Ovary (tissue), 9 donors: ENCODE measurements around the gene LNPEP. TPM values are rescaled to one million over a fixed set of nuclear protein-coding genes. Genes with fewer than 3 reads are reported as not detected.
"Not testable (repeated sequence)": the region's sequence is repeated elsewhere in the genome, so short reads cannot be mapped to it uniquely, and the experiment has no call there.

ENCODE experiments used
- DNase-seq, 5 donors: peaks; one replicate each; pipeline ENCODE4 v3.0.0-alpha.2; 2019 to 2020
- H3K27ac ChIP-seq, 2 donors: fragments of 200-600 bp; one replicate each; pipeline versions ENCODE4 v1.5.1 to v1.8.0; 2019 to 2022
- H3K27me3 ChIP-seq: fragments of 200-600 bp; one replicate; pipeline ENCODE4 v1.8.0; 2022
- H3K36me3 ChIP-seq: fragments of 200-600 bp; sonication (generic); one replicate; pipeline ENCODE4 v1.5.1; 2019
- H3K4me1 ChIP-seq: one replicate; pipeline ENCODE4 v1.8.1; 2013; ENCODE audit warnings: mild to moderate bottlenecking, moderate library complexity; ENCODE audit not compliant: insufficient read depth
- H3K4me3 ChIP-seq: fragments of 200-600 bp; sonication (generic); one replicate; pipeline ENCODE4 v1.5.1; 2017
- H3K9me3 ChIP-seq, 2 donors: fragments of 200-600 bp in 1 of 2; sonication (generic) in 1 of 2; one replicate each; pipeline versions ENCODE4 v1.5.1 to v1.8.1; 2013 to 2019; ENCODE audit warnings: mild to moderate bottlenecking in 1 of 2, moderate library complexity in 1 of 2
- EP300 ChIP-seq: sonication (generic); formaldehyde crosslinking; IDR thresholded peaks from one replicate; pipeline ENCODE4 v1.6.1; 2017; ENCODE audit warnings: antibody characterized with exemption
- POLR2A ChIP-seq: fragments of 450-650 bp; IDR thresholded peaks from one replicate; pipeline ENCODE4 v1.6.1; 2017; ENCODE audit warnings: antibody characterized with exemption, mild to moderate bottlenecking, moderate library complexity
- WGBS, 3 donors: extraction: QIAGEN DNeasy Blood & Tissue Kit in 1 of 3; methylation state at CpG; one replicate each; pipeline versions ENCODE4 v1.1.5 to v1.1.7; 2013 to 2017; 5-methylcytosine and 5-hydroxymethylcytosine counted together
- intact Hi-C, 4 donors: fragments of 100-400 bp; cut with DNase I; formaldehyde crosslinking; loops; one replicate each; pipeline versions ENCODE4 v1.11.0 to v1.15.1; 2022 to 2023
- polyA plus RNA-seq, 2 donors: library from polyadenylated mRNA; stranded (reverse); fragments of 200-250 nt in 1 of 2; fragments of 350-450 nt in 1 of 2; fragmentation: Illumina TruSeq in 1 of 2; extraction: RNeasy Lipid Tissue Mini Kit (QIAGEN cat#74804) in 1 of 2; gene quantifications; one replicate each; pipeline ENCODE4 v1.2.3, GENCODE V29; 2013 to 2014
- total RNA-seq, 7 donors: library from RNA; depleted of rRNA in 2 of 7; stranded (reverse); fragments of >200 nt in 2 of 7; fragmentation: NEBNext Ultra II Directional in 3 of 7; extraction: Animal tissue kit (Norgen Biotek cat#: 25700) in 3 of 7; gene quantifications; one replicate each; pipeline versions ENCODE4 v1.1.0 to v1.2.4, GENCODE V29; 2016 to 2023
- TF ChIP-seq, protein P1 (sequence below), 3 donors: fragments of 450-650 bp in 2 of 3; fragments of 200-600 bp in 1 of 3; IDR thresholded peaks; one replicate each; pipeline versions ENCODE4 v1.5.1 to v1.8.0; 2016 to 2022; ENCODE audit warnings: antibody characterized with exemption in 3 of 3, mild to moderate bottlenecking in 1 of 3
- donor health status: DM: no; HTN: no; CAD: no; lungs with moderate emphysema.
- donor health status: DM: no; HTN: no; CAD: no.
- donor health status: Bipolar disorder and iron deficiency.
- donor health status: DM: yes; HTN: yes; CAD: no.
- donor health status: DM: no; HTN: no; CAD: no.
- donor health status: DM: yes; HTN: yes; CAD: no.

The LNPEP gene
- total and polyA plus RNA-seq, 9 donors: 7.6 to 45.5 (median 32.3) TPM

DNA sequence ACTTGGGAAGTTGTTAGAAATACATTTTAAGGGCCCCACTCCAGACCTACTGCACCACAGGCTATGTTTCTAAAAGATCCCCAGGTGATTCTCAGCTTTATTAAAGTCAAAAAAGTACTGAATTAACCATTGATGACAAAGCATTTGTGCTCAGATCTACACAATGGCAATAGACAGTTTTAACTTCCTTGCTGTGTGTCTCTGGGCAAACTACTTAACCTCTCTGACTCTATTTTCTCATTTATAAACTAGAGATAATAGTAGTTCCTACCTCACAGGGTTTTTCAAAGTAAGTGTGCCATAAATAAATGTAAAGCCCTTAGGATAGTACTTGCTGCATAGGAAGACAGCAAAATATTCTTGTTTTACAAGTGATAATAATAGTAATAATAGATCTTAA, 140.2 kb downstream of the LNPEP start:
- intact Hi-C loops: no loop called here
- Histone ChIP-seq H3K27ac (no peak overlapping the region), H3K9me3 (no peaks in the 10 kb centered on the region), H3K4me1 (no peaks in the 10 kb centered on the region), H3K36me3 (no peaks in the 10 kb centered on the region), H3K4me3 (no peak overlapping the region), H3K27me3 (no peaks in the 10 kb centered on the region)
- no peak for DNase-seq
- no peak for TF ChIP-seq POLR2A
- no peak for TF ChIP-seq EP300
- TF ChIP-seq, protein P1, sequence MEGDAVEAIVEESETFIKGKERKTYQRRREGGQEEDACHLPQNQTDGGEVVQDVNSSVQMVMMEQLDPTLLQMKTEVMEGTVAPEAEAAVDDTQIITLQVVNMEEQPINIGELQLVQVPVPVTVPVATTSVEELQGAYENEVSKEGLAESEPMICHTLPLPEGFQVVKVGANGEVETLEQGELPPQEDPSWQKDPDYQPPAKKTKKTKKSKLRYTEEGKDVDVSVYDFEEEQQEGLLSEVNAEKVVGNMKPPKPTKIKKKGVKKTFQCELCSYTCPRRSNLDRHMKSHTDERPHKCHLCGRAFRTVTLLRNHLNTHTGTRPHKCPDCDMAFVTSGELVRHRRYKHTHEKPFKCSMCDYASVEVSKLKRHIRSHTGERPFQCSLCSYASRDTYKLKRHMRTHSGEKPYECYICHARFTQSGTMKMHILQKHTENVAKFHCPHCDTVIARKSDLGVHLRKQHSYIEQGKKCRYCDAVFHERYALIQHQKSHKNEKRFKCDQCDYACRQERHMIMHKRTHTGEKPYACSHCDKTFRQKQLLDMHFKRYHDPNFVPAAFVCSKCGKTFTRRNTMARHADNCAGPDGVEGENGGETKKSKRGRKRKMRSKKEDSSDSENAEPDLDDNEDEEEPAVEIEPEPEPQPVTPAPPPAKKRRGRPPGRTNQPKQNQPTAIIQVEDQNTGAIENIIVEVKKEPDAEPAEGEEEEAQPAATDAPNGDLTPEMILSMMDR (IDR thresholded peaks at IDR 0.05): no peak

DNA sequence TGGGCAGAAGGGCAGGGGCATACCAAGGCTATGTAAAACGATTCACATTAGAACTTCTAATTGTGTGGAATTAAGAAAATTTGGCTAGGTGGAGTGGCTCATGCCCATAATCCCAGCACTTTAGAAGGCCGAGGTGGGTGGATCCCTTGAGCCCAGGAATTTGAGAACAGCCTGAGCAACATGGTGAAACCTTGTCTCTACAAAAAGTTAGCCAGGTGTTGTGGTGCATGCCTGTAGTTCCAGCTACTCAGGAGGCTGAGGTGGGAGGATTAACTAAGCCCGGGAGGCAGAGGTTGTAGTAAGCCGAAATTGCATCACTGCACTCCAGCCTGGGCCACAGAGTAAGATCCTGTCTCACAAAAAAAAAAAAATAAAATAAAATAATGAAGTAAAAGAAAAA, 141.4 kb downstream of the LNPEP start:
- H3K4me1 ChIP-seq: no peaks in the 10 kb centered on the region
- WGBS, 3 donors: 78 to 92% (median 89%) methylated on average over 4 of the region's 4 CpGs

DNA sequence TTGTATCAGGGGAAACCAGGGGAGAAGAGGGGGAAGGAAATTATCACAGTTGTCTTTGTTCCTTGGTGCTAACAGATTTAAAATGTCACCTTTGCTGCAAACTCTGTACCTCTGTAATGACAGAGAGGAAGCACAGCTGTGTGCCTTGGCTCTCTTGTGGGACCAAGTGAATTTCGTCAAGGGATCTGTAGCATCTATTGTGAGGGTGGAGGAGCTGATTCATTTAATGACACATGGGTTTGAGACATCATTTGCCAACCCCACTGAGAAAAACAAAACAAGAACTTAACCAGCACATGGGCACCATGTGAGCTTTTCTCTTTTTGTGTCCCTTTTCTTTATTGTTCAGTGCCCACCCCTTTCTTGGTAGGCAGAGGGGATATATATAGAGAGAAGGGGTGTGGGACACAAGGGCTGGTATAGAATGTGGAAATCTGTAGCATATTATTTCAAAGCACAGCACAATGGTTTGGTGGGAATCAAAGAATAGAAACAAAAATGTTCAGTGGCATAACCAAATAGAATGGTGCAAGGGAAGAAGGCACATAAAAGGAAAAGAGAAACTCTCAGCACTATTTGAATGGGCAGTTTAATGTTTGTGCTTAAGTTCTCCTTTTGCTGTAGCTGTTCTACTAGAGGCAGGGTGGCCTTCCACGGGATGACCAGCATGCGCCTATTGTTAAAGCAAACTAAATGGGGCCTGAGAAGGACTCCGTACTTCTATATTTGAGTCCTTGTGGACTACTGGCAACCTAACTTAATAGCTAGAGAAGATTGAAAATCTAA, 143.3 kb downstream of the LNPEP start:
- intact Hi-C loops: no loop called here
- 80 to 87% (median 87%) methylated on average over 4 of the region's 4 CpGs for WGBS, 3 donors
- Histone ChIP-seq H3K9me3 (no peaks in the 10 kb centered on the region), H3K4me1 (no peaks in the 10 kb centered on the region), H3K4me3 (no peak overlapping the region), H3K27me3 (no peaks in the 10 kb centered on the region), H3K36me3 (no peaks in the 10 kb centered on the region), H3K27ac (no peak overlapping the region)
- TF ChIP-seq EP300: no peak
- TF ChIP-seq, protein P1 (IDR thresholded peaks at IDR 0.05): no peak
- TF ChIP-seq POLR2A: no peak
- no peak for DNase-seq

More for the DNA sequence above, 141.4 kb downstream of the LNPEP start:
- Histone ChIP-seq H3K4me3 (no peak overlapping the region), H3K9me3 (no peaks in the 10 kb centered on the region), H3K36me3 (no peaks in the 10 kb centered on the region), H3K27ac (no peak overlapping the region), H3K27me3 (no peaks in the 10 kb centered on the region)
- intact Hi-C loops: no loop called here
- DNase-seq: no peak
- TF ChIP-seq POLR2A (no peak), EP300 (no peak)
- TF ChIP-seq, protein P1 (IDR thresholded peaks at IDR 0.05): no peak

DNA sequence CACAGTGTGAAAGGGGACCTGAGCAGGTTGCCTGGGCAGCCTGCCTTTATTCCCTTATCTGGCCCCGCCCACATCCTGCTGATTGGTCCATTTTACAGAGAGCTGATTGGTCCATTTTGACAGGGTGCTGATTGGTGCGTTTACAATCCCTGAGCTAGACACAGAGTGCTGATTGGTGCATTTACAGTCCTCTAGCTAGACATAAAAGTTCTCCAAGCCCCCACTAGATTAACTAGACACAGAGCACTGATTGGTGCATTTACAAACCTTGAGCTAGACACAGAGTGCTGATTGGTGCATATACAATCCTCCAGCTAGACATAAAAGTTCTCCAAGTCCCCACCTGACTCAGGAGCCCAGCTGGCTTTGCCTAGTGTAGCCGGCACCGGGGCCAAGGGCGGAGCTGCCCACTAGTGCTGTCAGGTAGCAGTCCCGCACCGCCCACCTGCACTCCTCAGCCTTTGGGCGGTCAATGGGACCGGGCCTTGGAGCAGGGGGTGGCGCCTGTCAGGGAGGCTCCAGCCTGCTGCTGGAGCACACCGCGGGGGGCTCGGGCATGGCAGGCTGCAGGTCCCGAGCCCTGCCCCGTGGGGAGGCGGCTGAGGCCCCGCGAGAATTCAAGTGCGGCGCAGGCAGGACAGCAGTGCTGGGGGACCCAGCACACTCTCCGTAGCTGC, 149.0 kb downstream of the LNPEP start:
- DNase-seq, H3K4me3 ChIP-seq, H3K27ac ChIP-seq, H3K36me3 ChIP-seq, intact Hi-C loops, H3K4me1 ChIP-seq, H3K9me3 ChIP-seq, H3K27me3 ChIP-seq: not testable (repeated sequence)
- 92 to 96% (median 95%) methylated on average over 7 to 21 of the region's 21 CpGs for WGBS, 3 donors
